Gastrocnemius medialis (tissue), 4 donors: ENCODE measurements around the gene SLC50A1.

Source experiments
- POLR2A ChIP-seq, 2 donors: fragments of 450-650 bp; IDR thresholded peaks; one replicate each; pipeline ENCODE4 v1.6.1; 2017; ENCODE audit warnings: antibody characterized with exemption in 2 of 2, mild to moderate bottlenecking in 2 of 2, moderate library complexity in 2 of 2
- TF ChIP-seq, protein P1 (sequence below), 5 experiments: fragments of 450-650 bp in 3 of 5; fragments of 200-600 bp in 2 of 5; sonication (generic) in 2 of 5; IDR thresholded peaks in 4 of 5; conservative IDR thresholded peaks in 1 of 5; 1 replicate in 4 of 5; 2 replicates in 1 of 5; pipeline ENCODE4 v1.5.1; 2016 to 2019; ENCODE audit warnings: antibody characterized with exemption in 5 of 5, mild to moderate bottlenecking in 3 of 5, moderate library complexity in 3 of 5

DNA sequence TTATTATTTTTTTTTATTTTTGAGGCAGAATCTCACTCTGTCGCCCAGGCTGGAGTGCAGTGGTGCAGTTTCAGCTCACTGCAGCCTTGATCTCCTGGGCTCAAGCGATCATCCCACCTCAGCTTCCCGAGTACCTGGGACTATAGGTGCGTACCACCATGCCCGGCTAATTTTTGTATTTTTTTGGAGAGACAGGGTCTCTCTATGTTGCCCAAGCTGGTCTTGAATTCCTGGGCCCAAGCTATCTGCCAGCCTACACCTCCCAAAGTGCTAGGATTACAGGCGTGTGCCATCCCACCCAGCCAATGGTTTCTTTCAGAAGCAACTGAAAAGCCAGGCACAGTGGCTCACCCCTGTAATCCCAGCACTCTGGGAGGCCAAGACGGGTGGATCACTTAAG, 35.2 kb downstream of the SLC50A1 start:
- TF ChIP-seq, protein P1, sequence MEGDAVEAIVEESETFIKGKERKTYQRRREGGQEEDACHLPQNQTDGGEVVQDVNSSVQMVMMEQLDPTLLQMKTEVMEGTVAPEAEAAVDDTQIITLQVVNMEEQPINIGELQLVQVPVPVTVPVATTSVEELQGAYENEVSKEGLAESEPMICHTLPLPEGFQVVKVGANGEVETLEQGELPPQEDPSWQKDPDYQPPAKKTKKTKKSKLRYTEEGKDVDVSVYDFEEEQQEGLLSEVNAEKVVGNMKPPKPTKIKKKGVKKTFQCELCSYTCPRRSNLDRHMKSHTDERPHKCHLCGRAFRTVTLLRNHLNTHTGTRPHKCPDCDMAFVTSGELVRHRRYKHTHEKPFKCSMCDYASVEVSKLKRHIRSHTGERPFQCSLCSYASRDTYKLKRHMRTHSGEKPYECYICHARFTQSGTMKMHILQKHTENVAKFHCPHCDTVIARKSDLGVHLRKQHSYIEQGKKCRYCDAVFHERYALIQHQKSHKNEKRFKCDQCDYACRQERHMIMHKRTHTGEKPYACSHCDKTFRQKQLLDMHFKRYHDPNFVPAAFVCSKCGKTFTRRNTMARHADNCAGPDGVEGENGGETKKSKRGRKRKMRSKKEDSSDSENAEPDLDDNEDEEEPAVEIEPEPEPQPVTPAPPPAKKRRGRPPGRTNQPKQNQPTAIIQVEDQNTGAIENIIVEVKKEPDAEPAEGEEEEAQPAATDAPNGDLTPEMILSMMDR (IDR thresholded peaks at IDR 0.05 in 4 of 5, conservative IDR thresholded peaks at IDR 0.05 in 1 of 5): no peak
- TF ChIP-seq POLR2A (IDR thresholded peaks at IDR 0.05): no peak
